Activated CD8-positive, alpha-beta memory T cell treated with anti-CD3 and anti-CD28 coated beads for 36 hours (primary cell): ENCODE data around the gene RBBP9. TPM values are rescaled to one million over a fixed set of nuclear protein-coding genes. Genes with fewer than 3 reads are reported as not detected.
"Not testable (repeated sequence)": the region's sequence is repeated elsewhere in the genome, so short reads cannot be mapped to it uniquely, and the experiment has no call there.

ENCODE experiments used
- CTCF ChIA-PET: fragments of 350-600 bp; sonication (Branson Sonifier 250); formaldehyde crosslinking; loops from one replicate; lab custom pipeline; 2021; ENCODE audit warnings: antibody characterized with exemption; lab: Charles Lee
- POLR2A ChIA-PET: fragments of 350-600 bp; sonication (Branson Sonifier 250); formaldehyde crosslinking; loops from one replicate; lab custom pipeline; 2021; ENCODE audit warnings: antibody characterized with exemption; lab: Charles Lee
- total RNA-seq, 2 experiments: library from RNA; stranded (reverse); gene quantifications; one replicate each; pipeline ENCODE4 v1.2.3, GENCODE V29; 2021

RBBP9 gene
- total RNA-seq = 10 to 100 TPM; 16.9 to 18.1 TPM

DNA sequence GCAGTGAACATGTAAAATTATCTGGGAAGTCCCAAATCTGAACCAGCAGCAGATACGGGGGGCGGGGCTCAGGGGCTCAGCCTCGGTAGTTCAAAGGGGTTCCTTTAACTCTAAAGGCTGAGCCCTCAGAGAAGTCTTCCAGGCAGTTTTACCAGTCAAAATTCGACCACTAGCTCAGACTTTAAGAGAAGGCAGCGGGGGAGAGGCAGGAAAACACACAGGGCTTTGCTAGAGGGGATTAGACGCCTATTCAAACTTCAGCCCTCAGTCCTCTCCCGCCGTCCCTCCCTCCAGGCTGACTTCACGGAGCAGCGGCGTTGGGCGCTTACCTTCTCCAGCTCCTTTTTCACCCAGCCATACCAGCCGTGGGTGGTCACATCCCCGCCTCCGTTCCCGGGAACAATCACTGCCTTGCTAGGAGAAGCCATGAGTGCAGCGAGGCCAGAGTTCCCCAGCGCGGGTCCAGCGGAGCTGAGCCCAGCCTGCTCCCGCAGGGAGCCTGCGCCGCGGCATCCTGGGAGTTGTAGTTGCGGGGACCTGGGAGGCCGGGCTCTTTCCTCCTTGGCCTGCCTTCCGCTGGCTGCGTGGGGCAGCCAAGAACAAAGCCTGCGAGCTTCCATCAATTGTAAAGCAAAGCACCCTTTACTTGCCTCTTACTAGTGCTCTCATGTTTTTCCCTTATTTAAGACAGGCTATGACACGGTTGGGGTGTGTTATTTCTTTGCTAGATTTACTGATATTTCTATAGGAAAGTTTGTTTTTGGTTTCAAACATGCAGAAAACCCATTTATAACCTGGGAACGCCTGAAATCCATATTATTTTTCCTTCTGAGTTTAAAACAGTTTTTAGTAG lies at the start of gene RBBP9:
TSS of gene RBBP9 (minus strand) at position 486 of the 853 bp plus-strand sequence. CDS start at position 428, 58 bp downstream.
- CTCF ChIA-PET = interaction anchor here (1.1 to 3.4 kb wide), 2 partner anchors 10 to 24 kb away, joined by 3 to 8 read pairs; partner anchors contain the start of gene SEC23B
- POLR2A ChIA-PET = interaction anchor here (0.7 to 2.1 kb wide), 4 partner anchors 10 to 504 kb away, joined by 3 to 20 read pairs (median 5); partner anchors contain the start of genes DZANK1, POLR3F and SEC23B

- ChIA-PET POLR2A (no interaction called here), CTCF (no interaction called here)
These were observed 48.5 kb upstream of the RBBP9 start for GRCh38 chr20:18545566-18545965.

- ChIA-PET POLR2A (interaction anchor here (0.6 kb wide), 1 partner anchor 45 kb away, joined by 6 read pairs; no protein-coding TSS in a partner anchor), CTCF (no interaction called here)
These were observed 46.9 kb upstream of the RBBP9 start for GRCh38 chr20:18543932-18544331.

DNA sequence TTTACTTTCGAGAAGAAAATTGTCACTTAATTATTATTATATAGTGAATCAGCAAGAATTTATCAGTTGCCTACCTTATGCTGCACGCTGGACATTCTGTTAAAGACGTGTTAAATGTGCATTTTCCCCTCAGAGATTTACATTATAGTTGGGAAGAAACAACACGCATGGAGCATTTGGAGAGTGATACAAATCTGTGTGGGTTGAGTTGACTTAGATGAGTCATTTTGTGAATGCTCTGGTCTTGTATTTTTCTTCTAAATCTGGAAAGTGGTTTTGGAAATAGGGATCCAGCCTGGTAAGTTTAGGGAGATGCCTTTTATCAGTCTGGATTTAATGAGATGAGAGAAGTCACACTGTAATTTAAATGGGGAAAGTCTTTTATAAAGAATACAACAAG lies 46.2 kb upstream of the RBBP9 start:
- CTCF ChIA-PET = no interaction called here
- POLR2A ChIA-PET = interaction anchor here (0.5 kb wide), 1 partner anchor 57 kb away, joined by 3 read pairs; no protein-coding TSS in a partner anchor

GRCh38 chr20:18541741-18542140 lies 44.7 kb upstream of the RBBP9 start:
- POLR2A ChIA-PET = no interaction called here
- CTCF ChIA-PET = no interaction called here

DNA sequence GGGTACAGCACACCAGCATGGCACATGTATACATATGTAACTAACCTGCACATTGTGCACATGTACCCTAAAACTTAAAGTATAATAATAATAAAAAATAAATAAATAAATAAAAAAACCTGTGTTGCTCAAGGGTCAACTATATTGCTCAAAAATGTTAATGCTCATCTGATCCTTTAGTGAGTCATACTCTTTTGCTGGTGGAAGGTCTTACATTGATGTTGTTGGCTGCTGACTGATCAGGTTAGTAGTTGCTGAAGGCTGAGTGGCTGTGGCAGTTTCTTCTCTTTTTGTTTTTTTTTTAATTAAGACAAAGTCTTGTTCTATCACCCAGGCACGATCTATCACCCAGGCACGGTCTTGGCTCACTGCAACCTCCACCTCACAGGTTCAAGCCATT lies 40.6 kb upstream of the RBBP9 start:
- ChIA-PET CTCF (no interaction called here), POLR2A (interaction anchor here (0.8 kb wide), 1 partner anchor 69 kb away, joined by 5 read pairs; no protein-coding TSS in a partner anchor)

DNA sequence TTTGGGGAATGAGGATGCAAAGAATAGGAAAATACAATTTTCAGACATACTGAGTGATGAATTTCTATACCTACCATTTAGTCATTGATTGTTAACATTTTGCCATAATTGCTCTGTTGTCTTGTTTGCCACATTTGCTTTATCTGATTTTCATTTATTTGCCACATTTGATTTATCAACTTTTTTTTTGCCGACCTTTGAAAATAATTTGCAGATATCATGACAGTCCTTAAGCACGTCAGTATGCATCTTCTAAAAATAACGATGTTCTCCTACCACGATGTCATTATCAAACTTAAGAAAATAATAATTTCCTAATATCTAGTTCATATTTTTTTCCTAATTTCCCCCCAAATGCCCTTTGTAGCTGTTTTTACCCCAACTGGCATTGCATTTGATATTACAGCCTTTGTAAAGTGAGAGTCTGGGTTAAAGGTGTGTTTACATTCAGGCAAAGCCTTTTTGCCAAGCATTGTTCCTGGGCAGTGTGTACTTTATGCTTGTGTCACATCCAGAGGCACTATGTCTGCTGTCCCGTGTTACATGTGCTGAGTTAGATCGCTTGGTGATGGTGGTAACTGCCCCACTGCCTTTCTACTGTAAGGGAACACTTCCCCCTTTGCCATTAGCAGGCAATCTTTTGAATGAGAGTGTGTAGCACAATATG lies 37.1 kb upstream of the RBBP9 start:
- ChIA-PET POLR2A (no interaction called here), CTCF (no interaction called here)

DNA sequence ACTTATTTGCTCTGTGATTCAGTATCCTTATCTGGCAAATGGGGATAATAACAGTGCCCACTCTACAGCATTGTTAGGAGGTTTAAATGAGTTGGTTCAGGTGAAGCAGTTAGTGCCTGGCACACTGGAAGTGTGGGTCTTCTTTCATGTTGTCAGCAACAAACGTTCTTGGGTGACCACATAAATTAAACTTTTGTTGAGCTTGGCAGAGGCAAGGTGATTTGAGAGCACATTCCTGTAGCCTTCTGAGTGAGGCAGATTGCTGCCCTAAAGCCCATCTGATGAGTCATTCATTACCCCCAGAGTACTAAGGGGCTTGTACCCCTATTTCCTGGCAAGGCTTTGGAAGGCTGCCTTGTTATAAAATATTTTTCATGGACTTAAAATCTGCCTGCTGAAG lies 36.5 kb upstream of the RBBP9 start:
- ChIA-PET CTCF (no interaction called here), POLR2A (no interaction called here)

DNA sequence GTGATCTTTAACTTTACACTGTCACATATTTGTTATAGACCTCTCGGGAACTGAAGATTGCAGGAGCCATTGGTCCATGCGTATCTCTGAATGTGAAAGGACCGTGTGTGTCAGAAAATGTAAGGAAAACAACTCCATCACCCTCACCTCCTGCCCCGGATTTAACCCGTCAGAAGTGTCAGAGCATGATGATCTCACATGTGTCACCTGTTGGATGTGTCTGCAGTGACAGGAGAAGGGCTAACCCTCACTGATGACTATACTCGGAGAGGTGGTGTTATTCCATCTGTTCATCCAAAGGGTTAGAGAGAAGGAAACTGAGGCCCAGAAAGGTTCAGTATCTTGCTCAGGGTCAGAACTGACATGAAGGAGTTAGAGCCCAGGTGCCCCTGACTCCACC lies 35.6 kb upstream of the RBBP9 start:
- ChIA-PET POLR2A (no interaction called here), CTCF (no interaction called here)

- ChIA-PET CTCF (no interaction called here), POLR2A (no interaction called here)
These were observed 32.0 kb upstream of the RBBP9 start for GRCh38 chr20:18529041-18529440.

DNA sequence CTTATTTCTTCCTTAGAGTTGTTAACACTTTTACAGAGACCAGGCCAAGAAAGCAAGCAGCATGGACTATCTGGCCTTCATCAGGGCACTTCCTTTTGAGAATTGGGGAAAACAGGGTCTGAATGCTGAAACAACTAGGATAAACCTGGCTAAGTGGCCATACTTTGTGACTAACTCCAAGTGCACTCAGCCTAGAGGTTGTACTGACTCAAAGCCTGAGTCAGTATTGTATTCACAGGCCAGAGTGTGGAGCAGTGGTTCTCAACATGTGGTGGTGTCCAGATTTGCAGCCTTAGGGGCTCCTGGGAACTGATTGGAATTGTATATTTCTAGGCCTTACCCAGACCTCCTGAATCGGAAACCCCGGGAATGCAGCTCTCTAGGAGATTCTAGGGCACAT lies 30.8 kb upstream of the RBBP9 start:
- CTCF ChIA-PET = no interaction called here

GRCh38 chr20:18527339-18527738 lies 30.3 kb upstream of the RBBP9 start:
- CTCF ChIA-PET = no interaction called here
- POLR2A ChIA-PET = no interaction called here

More for the DNA sequence above, 30.8 kb upstream of the RBBP9 start:
- POLR2A ChIA-PET = no interaction called here

GRCh38 chr20:18526761-18527160 lies 29.7 kb upstream of the RBBP9 start:
- CTCF ChIA-PET, POLR2A ChIA-PET: not testable (repeated sequence)

DNA sequence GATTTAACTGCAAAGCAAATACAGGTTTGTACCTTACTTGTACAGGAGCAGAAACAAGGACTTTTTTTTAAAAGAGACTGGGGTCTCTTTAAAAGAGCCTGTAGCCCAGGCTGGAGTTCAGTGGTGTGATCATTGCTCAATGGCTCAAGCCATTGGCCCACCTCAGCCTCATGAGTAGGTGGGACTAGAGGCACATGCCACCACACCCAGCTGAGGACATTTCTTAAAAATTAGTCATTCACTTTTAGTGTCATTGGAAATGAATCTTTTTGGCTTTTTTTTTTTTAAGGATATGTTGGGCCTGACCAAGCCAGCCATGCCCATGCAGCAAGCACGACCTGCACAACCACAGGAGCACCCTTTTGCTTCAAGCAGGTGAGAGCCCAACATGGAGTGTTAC lies 27.6 kb upstream of the RBBP9 start:
- ChIA-PET CTCF (no interaction called here), POLR2A (no interaction called here)

GRCh38 chr20:18523066-18523465 lies 26.0 kb upstream of the RBBP9 start:
- POLR2A ChIA-PET = no interaction called here

DNA sequence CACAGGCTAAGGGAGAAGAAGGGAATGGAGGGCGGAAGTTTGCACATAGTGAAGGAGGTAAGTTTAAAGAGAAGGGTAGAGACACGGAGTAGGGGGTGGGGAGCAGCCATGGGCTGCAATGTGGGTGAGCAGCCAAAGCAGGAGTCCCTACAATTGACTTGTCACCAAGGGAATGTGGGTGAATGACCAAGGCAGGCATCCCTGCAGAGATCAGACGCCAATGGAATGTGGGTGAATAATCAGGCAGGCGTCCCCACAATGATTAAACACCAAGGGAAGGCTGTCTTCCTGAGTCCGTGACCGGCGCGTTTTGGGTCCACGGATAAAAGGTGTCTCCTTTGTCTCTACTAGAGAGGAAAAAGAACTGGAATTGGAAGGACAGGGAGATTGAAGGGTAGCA lies 25.0 kb upstream of the RBBP9 start:
- POLR2A ChIA-PET, CTCF ChIA-PET: not testable (repeated sequence)

More at GRCh38 chr20:18523066-18523465, 26.0 kb upstream of the RBBP9 start:
- CTCF ChIA-PET = no interaction called here

GRCh38 chr20:18515973-18516372 lies 18.9 kb upstream of the RBBP9 start:
- CTCF ChIA-PET = interaction anchor here (0.6 kb wide), 1 partner anchor 59 kb away, joined by 3 read pairs; no protein-coding TSS in a partner anchor
- POLR2A ChIA-PET = interaction anchor here (0.7 kb wide), 3 partner anchors 31 to 548 kb away, joined by 4 to 7 read pairs (median 5); partner anchors contain the start of gene SNX5

DNA sequence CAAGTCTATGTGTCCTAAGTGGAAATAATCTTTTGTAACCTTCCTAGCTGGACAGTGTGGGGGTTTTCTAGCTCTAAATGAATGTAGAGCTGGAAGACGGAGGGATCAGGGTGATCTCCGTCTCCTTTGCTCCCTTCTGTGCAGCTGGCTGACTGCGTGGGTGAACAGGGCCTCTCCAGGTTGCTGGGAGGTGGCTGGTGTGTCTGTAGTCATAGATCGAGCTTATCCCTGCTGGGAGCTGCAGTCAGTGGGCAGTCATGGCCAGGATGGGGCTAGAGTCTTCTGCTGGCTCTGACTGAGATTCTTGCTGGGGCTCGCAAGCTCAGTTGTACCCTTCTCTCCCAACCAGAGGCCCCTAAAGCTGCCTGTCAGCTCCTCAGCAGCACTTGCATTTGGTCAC lies 17.1 kb upstream of the RBBP9 start:
- POLR2A ChIA-PET = no interaction called here

DNA sequence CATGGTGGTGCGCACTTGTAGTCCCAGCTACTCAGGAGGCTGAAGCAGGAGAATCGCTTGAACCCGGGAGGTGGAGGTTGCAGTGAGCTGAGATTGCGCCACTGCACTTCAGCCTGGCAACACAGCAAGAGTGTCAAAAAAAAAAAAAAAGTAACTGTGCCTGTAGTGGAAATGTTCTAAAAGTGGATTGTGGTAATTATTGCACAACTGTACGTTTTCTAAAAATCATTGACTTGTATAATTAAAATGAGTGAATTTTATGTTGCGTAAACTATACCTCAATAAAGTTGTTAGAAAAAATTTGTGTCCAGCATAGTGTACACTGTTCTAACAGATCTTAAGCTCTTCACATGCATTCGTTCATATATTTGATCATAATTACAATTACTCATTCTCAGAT lies 16.2 kb upstream of the RBBP9 start:
- ChIA-PET POLR2A (no interaction called here), CTCF (no interaction called here)

More for the DNA sequence above, 17.1 kb upstream of the RBBP9 start:
- CTCF ChIA-PET = no interaction called here

- ChIA-PET CTCF (no interaction called here), POLR2A (no interaction called here)
These were observed 14.5 kb upstream of the RBBP9 start for GRCh38 chr20:18511571-18511970.
